ENCODE measurements around the gene TRAM2.

DNA sequence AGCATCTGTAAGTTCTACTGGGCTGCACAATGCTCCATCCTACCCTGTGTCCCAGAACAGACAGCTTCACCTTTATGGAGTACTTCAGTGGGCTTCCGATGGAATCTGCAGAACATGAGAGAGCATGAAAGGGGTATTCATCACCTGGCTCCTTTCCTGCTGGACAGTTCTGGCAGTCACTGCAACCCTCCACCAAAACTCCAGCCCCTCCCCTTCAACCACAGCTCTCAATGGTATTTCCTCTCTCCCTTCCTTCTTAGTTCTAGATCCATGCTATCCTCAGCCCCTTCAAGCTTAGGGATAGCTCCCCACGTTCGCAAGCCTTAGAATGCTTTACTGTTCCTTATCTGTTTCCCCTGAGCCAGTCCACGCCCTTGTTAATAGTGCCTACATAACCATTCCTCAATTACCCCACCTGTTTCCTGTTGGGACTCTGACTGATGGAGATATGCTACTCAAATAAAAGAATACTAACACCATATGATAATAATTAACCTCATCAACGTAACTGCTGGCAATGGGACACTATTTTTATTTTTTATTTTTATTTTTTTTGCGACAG is 26.8 kb downstream of the TRAM2 start:
- no peak for TF ChIP-seq POLR2AphosphoS5 (IDR thresholded peaks at IDR 0.05)
- TF ChIP-seq EP300 (IDR thresholded peaks at IDR 0.05), result no peak
- no peak for TF ChIP-seq CTCF (IDR thresholded peaks at IDR 0.05)

Measured in suprapubic skin (tissue), 4 donors.